Hepatocyte (in vitro differentiated cells): ENCODE measurements around the gene SLC6A2. TPM values are rescaled to one million over a fixed set of nuclear protein-coding genes. Genes with fewer than 3 reads are reported as not detected.

Experiments used
- DNase-seq: peaks from one replicate; pipeline ENCODE4 v3.0.0-alpha.2; 2016; ENCODE audit warnings: low spot score
- H2AFZ ChIP-seq: fragments of 200-600 bp; sonication (generic); 2 replicates; pipeline ENCODE4 v1.6.0; 2016; ENCODE audit warnings: antibody characterized with exemption, mild to moderate bottlenecking
- H3K27ac ChIP-seq: fragments of 200-600 bp; sonication (generic); 2 replicates; pipeline ENCODE4 v1.5.1; 2016; ENCODE audit warnings: mild to moderate bottlenecking
- H3K27me3 ChIP-seq: fragments of 200-600 bp; sonication (generic); 2 replicates; pipeline ENCODE4 v1.6.1; 2016
- H3K36me3 ChIP-seq: fragments of 200-600 bp; sonication (generic); replicated peaks from 2 replicates; pipeline ENCODE4 v1.5.1; 2016; ENCODE audit warnings: low read depth; ENCODE audit not compliant: insufficient read depth
- H3K4me1 ChIP-seq: fragments of 200-600 bp; sonication (generic); 2 replicates; pipeline ENCODE4 v1.5.1; 2016; ENCODE audit warnings: mild to moderate bottlenecking, moderate library complexity; ENCODE audit not compliant: insufficient read depth
- H3K4me2 ChIP-seq: fragments of 200-600 bp; sonication (generic); 2 replicates; pipeline ENCODE4 v1.6.0; 2016
- H3K4me3 ChIP-seq: fragments of 200-600 bp; sonication (generic); 2 replicates; pipeline ENCODE4 v1.5.1; 2016; ENCODE audit warnings: mild to moderate bottlenecking
- H3K79me2 ChIP-seq: fragments of 200-600 bp; sonication (generic); 2 replicates; pipeline ENCODE4 v1.6.0; 2017; ENCODE audit warnings: mild to moderate bottlenecking
- H3K9me2 ChIP-seq: fragments of 200-600 bp; sonication (generic); replicated peaks from 2 replicates; pipeline ENCODE4 v1.6.0; 2017; ENCODE audit warnings: mild to moderate bottlenecking; ENCODE audit not compliant: insufficient read depth
- H3K9me3 ChIP-seq: fragments of 200-600 bp; sonication (generic); 2 replicates; pipeline ENCODE4 v1.5.1; 2016; ENCODE audit warnings: low read depth, mild to moderate bottlenecking
- H4K20me1 ChIP-seq: fragments of 200-600 bp; sonication (generic); 2 replicates; pipeline ENCODE4 v1.6.0; 2016; ENCODE audit warnings: mild to moderate bottlenecking; ENCODE audit not compliant: insufficient read depth, poor library complexity, severe bottlenecking
- EZH2 ChIP-seq: fragments of 200-600 bp; sonication (generic); IDR thresholded peaks from 2 replicates; pipeline ENCODE4 v1.6.1; 2016; ENCODE audit warnings: antibody characterized with exemption, mild to moderate bottlenecking, borderline replicate concordance
- EZH2phosphoT487 ChIP-seq: fragments of 200-600 bp; sonication (generic); IDR thresholded peaks from one replicate; pipeline ENCODE4 v1.6.1; 2018; ENCODE audit warnings: antibody characterized with exemption, mild to moderate bottlenecking, low read depth, moderate library complexity; ENCODE audit not compliant: unreplicated experiment, severe bottlenecking
- WGBS: methylation state at CpG from one replicate; pipeline ENCODE4 v1.1.6; 2016; ENCODE audit warnings: low lambda C conversion rate; ENCODE audit errors: missing lambda C conversion rate; 5-methylcytosine and 5-hydroxymethylcytosine counted together
- polyA plus RNA-seq: library from polyadenylated mRNA; unstranded; fragments of >200 nt; fragmentation: Nextera tagmentation; extraction: Ambion mirVana; gene quantifications from 2 replicates; pipeline ENCODE4 v1.2.1, GENCODE V29; 2016
- total RNA-seq: library from RNA; depleted of rRNA; stranded (reverse); fragments of >200 nt; gene quantifications from 2 replicates; pipeline ENCODE4 v1.2.3, GENCODE V29; 2014
- TF ChIP-seq, protein P1 (sequence below): fragments of 200-600 bp; sonication (generic); IDR thresholded peaks from 2 replicates; pipeline ENCODE4 v1.5.1; 2016; ENCODE audit warnings: antibody characterized with exemption, mild to moderate bottlenecking; ENCODE audit not compliant: poor library complexity

The SLC6A2 gene
- total and polyA plus RNA-seq, 2 experiments from 2014 or later: 0.20 to 0.28 TPM

DNA sequence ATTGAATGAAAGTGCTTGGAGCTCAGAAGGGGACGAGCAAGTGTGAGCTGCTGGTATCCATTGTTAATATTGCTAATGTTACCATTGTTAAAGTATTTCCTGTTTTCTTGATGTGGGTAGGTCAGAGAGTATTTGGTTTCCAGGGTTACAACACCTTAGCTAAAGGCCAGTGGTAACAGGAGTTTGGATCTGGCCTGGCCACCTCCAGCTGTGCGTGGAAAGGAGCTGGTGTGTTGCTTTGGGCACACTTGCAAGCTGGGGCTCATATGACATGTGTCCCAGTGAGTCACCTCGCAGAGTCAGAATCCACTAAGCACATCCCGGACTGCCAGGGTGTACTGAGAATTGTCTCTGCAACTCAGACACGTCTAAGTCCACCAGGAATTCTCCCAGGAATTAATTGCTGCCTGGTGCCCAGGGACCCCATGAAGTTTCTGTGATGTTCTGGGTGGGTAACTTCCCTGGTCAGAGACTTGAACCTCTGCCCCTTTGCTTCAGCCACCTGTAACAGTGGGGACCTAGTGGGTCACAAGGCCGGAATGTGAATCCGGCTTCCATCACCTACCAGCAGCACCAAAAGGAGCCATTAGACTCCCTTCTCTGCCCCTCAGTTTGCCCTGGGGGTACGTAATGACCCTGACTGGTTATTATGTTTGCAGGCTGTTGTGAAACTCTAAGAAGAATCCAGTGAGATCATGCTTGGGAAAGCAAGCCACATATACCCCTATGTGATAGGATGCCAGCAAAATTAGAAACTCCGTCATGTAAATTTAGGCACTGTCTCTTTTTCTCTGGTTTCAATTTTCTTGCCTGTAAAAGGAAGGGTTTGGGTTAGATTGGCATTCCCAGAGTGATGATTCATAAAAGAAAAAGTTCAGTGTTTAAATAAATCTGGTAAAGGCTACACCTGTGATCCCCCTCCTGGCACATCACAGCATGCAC is 12.8 kb downstream of the SLC6A2 start:
- no peak overlapping the region for H3K27ac ChIP-seq
- H2AFZ ChIP-seq: no peak overlapping the region
- no peaks in the 10 kb centered on the region for H3K9me2 ChIP-seq
- H3K4me1 ChIP-seq: peaks cover 1% of the 10 kb centered on the region
- no peaks in the 10 kb centered on the region for H3K9me3 ChIP-seq
- H3K4me2 ChIP-seq: no peak overlapping the region
- no peak for TF ChIP-seq EZH2phosphoT487
- no peak for TF ChIP-seq EZH2
- TF ChIP-seq, protein P1, sequence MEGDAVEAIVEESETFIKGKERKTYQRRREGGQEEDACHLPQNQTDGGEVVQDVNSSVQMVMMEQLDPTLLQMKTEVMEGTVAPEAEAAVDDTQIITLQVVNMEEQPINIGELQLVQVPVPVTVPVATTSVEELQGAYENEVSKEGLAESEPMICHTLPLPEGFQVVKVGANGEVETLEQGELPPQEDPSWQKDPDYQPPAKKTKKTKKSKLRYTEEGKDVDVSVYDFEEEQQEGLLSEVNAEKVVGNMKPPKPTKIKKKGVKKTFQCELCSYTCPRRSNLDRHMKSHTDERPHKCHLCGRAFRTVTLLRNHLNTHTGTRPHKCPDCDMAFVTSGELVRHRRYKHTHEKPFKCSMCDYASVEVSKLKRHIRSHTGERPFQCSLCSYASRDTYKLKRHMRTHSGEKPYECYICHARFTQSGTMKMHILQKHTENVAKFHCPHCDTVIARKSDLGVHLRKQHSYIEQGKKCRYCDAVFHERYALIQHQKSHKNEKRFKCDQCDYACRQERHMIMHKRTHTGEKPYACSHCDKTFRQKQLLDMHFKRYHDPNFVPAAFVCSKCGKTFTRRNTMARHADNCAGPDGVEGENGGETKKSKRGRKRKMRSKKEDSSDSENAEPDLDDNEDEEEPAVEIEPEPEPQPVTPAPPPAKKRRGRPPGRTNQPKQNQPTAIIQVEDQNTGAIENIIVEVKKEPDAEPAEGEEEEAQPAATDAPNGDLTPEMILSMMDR: no peak
- H3K27me3 ChIP-seq: no peaks in the 10 kb centered on the region
- no peaks in the 10 kb centered on the region for H3K36me3 ChIP-seq
- H4K20me1 ChIP-seq: no peaks in the 10 kb centered on the region
- H3K4me3 ChIP-seq: no peak overlapping the region
- WGBS: 73% methylated on average over 9 of the region's 9 CpGs
- no peaks in the 10 kb centered on the region for H3K79me2 ChIP-seq
- no peak for DNase-seq

DNA sequence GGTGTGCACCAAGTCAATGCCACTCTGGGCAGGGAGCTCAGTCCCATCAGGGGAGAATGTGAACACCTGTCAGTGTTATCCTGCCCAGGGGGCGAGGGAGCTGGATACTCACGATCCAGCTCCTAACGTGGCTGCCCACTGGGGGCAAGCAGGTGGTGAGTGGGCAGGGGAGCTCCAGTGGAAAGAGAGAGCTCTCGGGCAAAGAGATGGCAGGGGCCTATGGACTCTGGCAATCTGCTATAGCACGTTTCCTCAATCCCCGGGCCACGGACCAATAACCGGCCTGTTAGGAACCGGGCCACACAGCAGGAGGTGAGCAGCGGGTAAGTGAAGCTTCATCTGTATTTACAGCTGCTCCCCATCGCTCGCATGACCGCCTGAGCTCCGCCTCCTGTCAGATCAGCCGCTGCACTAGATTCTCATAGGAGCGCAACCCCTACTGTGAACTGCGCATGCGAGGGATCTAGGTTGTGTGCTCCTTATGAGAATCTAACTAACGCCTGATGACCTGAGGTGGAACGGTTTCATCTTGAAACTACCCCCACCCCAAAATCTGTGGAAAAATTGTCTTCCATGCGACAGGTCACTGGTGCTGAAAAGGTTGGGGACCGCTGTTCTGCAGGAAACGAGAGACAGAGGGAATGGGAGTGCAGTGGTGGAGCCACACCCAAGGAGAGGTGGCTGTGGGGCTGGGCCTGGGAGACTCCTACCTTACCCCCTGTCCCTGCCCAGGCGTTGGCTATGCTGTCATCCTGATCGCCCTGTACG is 15.6 kb downstream of the SLC6A2 start:
- TF ChIP-seq, protein P1: no peak
- TF ChIP-seq EZH2 (no peak), EZH2phosphoT487 (no peak)
- H4K20me1 ChIP-seq: no peaks in the 10 kb centered on the region
- no peak overlapping the region for H3K4me3 ChIP-seq
- 95% methylated on average over 26 of the region's 26 CpGs for WGBS
- no peaks in the 10 kb centered on the region for H3K27me3 ChIP-seq
- no peak for DNase-seq
- no peaks in the 10 kb centered on the region for H3K9me2 ChIP-seq
- H3K79me2 ChIP-seq: no peaks in the 10 kb centered on the region
- no peaks in the 10 kb centered on the region for H3K4me1 ChIP-seq
- H2AFZ ChIP-seq: no peak overlapping the region
- H3K36me3 ChIP-seq: no peaks in the 10 kb centered on the region
- no peak overlapping the region for H3K4me2 ChIP-seq
- no peak overlapping the region for H3K27ac ChIP-seq
- no peaks in the 10 kb centered on the region for H3K9me3 ChIP-seq

DNA sequence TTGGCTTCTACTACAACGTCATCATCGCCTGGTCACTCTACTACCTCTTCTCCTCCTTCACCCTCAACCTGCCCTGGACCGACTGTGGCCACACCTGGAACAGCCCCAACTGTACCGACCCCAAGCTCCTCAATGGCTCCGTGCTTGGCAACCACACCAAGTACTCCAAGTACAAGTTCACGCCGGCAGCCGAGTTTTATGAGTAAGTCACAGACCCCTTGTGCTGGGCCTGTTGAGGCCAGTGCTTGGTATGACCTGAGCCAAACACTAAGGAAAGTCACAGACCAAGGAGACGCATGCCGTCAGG is 16.1 kb downstream of the SLC6A2 start:
- no peak for TF ChIP-seq EZH2
- TF ChIP-seq EZH2phosphoT487: no peak
- TF ChIP-seq, protein P1: no peak
- Histone ChIP-seq H3K4me3 (no peak overlapping the region), H3K27me3 (no peaks in the 10 kb centered on the region)

More for the DNA sequence above, 16.1 kb downstream of the SLC6A2 start:
- Histone ChIP-seq H3K27ac (no peak overlapping the region), H3K79me2 (no peaks in the 10 kb centered on the region), H3K36me3 (no peaks in the 10 kb centered on the region), H3K9me2 (no peaks in the 10 kb centered on the region), H3K4me1 (no peaks in the 10 kb centered on the region), H3K4me2 (no peak overlapping the region), H2AFZ (no peak overlapping the region), H3K9me3 (no peaks in the 10 kb centered on the region), H4K20me1 (no peaks in the 10 kb centered on the region)
- 99% methylated on average over 10 of the region's 10 CpGs for WGBS
- no peak for DNase-seq
